22Rv1 (cell line): Measurements from ENCODE around the gene ZNF157.

Source experiments
- ZFX ChIP-seq: fragments of 450-650 bp; IDR thresholded peaks from 2 replicates; pipeline ENCODE4 v1.6.1; 2017; ENCODE audit warnings: antibody characterized with exemption, borderline replicate concordance
- TF ChIP-seq, protein P1 (sequence below): fragments of 450-650 bp; IDR thresholded peaks from 2 replicates; pipeline ENCODE4 v1.5.1; 2017; ENCODE audit warnings: mild to moderate bottlenecking

GRCh38 chrX:47321823-47322371, 48.5 kb upstream of the ZNF157 start:
- TF ChIP-seq, protein P1, sequence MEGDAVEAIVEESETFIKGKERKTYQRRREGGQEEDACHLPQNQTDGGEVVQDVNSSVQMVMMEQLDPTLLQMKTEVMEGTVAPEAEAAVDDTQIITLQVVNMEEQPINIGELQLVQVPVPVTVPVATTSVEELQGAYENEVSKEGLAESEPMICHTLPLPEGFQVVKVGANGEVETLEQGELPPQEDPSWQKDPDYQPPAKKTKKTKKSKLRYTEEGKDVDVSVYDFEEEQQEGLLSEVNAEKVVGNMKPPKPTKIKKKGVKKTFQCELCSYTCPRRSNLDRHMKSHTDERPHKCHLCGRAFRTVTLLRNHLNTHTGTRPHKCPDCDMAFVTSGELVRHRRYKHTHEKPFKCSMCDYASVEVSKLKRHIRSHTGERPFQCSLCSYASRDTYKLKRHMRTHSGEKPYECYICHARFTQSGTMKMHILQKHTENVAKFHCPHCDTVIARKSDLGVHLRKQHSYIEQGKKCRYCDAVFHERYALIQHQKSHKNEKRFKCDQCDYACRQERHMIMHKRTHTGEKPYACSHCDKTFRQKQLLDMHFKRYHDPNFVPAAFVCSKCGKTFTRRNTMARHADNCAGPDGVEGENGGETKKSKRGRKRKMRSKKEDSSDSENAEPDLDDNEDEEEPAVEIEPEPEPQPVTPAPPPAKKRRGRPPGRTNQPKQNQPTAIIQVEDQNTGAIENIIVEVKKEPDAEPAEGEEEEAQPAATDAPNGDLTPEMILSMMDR, result no peak
- no peak for TF ChIP-seq ZFX
